Endometrial microvascular endothelial cells (primary cell): ENCODE results near the gene CASP7. TPM values are rescaled to one million over a fixed set of nuclear protein-coding genes. Genes with fewer than 3 reads are reported as not detected.

ENCODE experiments used
- total RNA-seq: library from RNA; depleted of rRNA; stranded (reverse); fragments of >200 nt; gene quantifications from one replicate; pipeline ENCODE4 v1.2.3, GENCODE V29; 2015; ENCODE audit errors: inconsistent ontology term

Gene CASP7
- total RNA-seq, 1 donor from 2014 or later, result 71.7 TPM

Other genes with a start within 250 kb of the CASP7 start
- gene HABP2, start 126.9 kb upstream of the CASP7 start, total RNA-seq, result not detected
- gene NRAP, start 15.9 kb upstream of the CASP7 start, total RNA-seq, result not detected
- gene PLEKHS1, start 71.8 kb downstream of the CASP7 start, total RNA-seq, result not detected
- gene DCLRE1A, start 174.2 kb downstream of the CASP7 start, total RNA-seq, result 6.8 TPM
- gene NHLRC2, start 174.7 kb downstream of the CASP7 start, total RNA-seq, result 13.2 TPM